ENCODE results near the gene COASY.

The COASY gene

GRCh38 chr17:42577140-42577531 lies 15.2 kb downstream of the COASY start:
- no peaks in the 10 kb centered on the region for H3K9me2 ChIP-seq (replicated peaks; ENCODE audit: low read depth, low read length)
- H3K9me3 ChIP-seq (ENCODE audit: insufficient read depth, low read depth, low read length) = no peaks in the 10 kb centered on the region
- H3K9ac ChIP-seq (ENCODE audit: low read depth, low read length, poor library complexity, severe bottlenecking) = peak overlapping the region; percentile 94
- H3K4me2 ChIP-seq (ENCODE audit: low read depth, low read length, poor library complexity, severe bottlenecking) = peak overlapping the region; percentile 95
- peaks cover 11% of the 10 kb centered on the region for H3K4me1 ChIP-seq (ENCODE audit: insufficient read depth, low read length, poor library complexity, severe bottlenecking)
- H3F3A ChIP-seq (ENCODE audit: low read depth) = no peaks in the 10 kb centered on the region; the same call in 1 of the 2 replicates
- H2AFZ ChIP-seq (ENCODE audit: low read length) = peak overlapping the region; percentile 95
- H3K79me2 ChIP-seq (ENCODE audit: insufficient read depth, low read length) = peaks cover 23% of the 10 kb centered on the region
- TF ChIP-seq, protein P1, sequence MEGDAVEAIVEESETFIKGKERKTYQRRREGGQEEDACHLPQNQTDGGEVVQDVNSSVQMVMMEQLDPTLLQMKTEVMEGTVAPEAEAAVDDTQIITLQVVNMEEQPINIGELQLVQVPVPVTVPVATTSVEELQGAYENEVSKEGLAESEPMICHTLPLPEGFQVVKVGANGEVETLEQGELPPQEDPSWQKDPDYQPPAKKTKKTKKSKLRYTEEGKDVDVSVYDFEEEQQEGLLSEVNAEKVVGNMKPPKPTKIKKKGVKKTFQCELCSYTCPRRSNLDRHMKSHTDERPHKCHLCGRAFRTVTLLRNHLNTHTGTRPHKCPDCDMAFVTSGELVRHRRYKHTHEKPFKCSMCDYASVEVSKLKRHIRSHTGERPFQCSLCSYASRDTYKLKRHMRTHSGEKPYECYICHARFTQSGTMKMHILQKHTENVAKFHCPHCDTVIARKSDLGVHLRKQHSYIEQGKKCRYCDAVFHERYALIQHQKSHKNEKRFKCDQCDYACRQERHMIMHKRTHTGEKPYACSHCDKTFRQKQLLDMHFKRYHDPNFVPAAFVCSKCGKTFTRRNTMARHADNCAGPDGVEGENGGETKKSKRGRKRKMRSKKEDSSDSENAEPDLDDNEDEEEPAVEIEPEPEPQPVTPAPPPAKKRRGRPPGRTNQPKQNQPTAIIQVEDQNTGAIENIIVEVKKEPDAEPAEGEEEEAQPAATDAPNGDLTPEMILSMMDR (conservative IDR thresholded peaks at IDR 0.05; ENCODE audit: low read length) = no peak
- TF ChIP-seq EZH2phosphoT487 (IDR thresholded peaks at IDR 0.05; ENCODE audit: borderline replicate concordance) = no peak
- H3K4me3 ChIP-seq (ENCODE audit: low read length, poor library complexity, severe bottlenecking) = peak overlapping the region; percentile 99
- H4K20me1 ChIP-seq (ENCODE audit: insufficient read depth, low read length, poor library complexity, severe bottlenecking) = no peaks in the 10 kb centered on the region
- H3K27me3 ChIP-seq (ENCODE audit: insufficient read depth, low read length, poor library complexity, severe bottlenecking) = no peaks in the 10 kb centered on the region
- H3K36me3 ChIP-seq (ENCODE audit: insufficient read depth, low read length) = peaks cover 43% of the 10 kb centered on the region; the same call in 1 of the 2 replicates

DNA sequence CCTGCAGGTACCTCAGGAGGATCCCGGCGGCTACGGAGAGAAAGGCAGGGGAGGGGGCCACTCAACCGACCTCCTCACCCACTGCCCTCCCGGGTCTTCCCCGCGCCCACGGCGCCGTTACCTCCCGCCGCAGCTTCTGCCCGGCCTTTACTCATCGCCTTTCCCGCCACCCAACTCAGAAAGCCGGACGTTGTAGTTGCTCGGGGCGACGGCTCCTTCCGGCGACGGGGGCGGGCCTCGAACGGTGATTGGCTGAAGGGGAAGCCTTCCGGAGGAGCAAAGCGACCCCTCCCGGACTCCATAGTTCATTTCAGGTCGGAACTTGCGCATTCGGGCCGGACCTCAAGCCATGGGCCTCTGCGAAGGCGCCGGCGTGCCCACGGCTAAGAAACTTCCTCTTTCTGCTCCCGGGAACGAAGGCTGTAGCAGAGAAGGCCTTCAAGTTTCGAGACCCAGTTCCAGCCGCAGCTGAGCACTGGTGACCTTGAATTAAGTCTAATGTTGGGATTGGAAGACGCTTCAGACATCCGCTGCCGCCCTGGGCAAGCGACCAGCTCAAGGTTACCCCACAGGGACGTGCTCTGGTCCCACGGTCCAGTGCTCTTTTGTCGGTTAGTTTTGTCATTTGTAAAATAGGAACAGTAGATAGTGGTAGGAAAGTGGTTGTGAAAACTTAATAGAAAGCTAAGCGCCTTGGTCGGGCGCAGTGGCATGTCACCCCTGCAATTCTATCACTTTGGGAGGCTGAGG lies 15.8 kb downstream of the COASY start, which contains the start of gene PSMC3IP:
TSS of gene PSMC3IP (minus strand) at position 198 of the 750 bp plus-strand sequence. CDS start at position 155, 43 bp downstream.
- H3K9me2 ChIP-seq (replicated peaks; ENCODE audit: low read depth, low read length) = no peaks in the 10 kb centered on the region
- TF ChIP-seq, protein P1 (conservative IDR thresholded peaks at IDR 0.05; ENCODE audit: low read length) = peak; percentile 46
- no peak for TF ChIP-seq EZH2phosphoT487 (IDR thresholded peaks at IDR 0.05; ENCODE audit: borderline replicate concordance)
- H3K9ac ChIP-seq (ENCODE audit: low read depth, low read length, poor library complexity, severe bottlenecking) = peak within 1 kb of the TSS; percentile 94
- no peaks in the 10 kb centered on the region for H3K9me3 ChIP-seq (ENCODE audit: insufficient read depth, low read depth, low read length)
- peak within 1 kb of the TSS; percentile 95 for H3K4me2 ChIP-seq (ENCODE audit: low read depth, low read length, poor library complexity, severe bottlenecking)
- H2AFZ ChIP-seq (ENCODE audit: low read length) = peak within 1 kb of the TSS; percentile 95
- H3K4me3 ChIP-seq (ENCODE audit: low read length, poor library complexity, severe bottlenecking) = peak within 1 kb of the TSS; percentile 99
- peaks cover 21% of the 10 kb centered on the region for H3K79me2 ChIP-seq (ENCODE audit: insufficient read depth, low read length)
- peaks cover 44% of the 10 kb centered on the region; the same call in 1 of the 2 replicates for H3K36me3 ChIP-seq (ENCODE audit: insufficient read depth, low read length)
- no peaks in the 10 kb centered on the region for H3K27me3 ChIP-seq (ENCODE audit: insufficient read depth, low read length, poor library complexity, severe bottlenecking)
- H3K4me1 ChIP-seq (ENCODE audit: insufficient read depth, low read length, poor library complexity, severe bottlenecking) = peaks cover 11% of the 10 kb centered on the region
- no peaks in the 10 kb centered on the region; the same call in 1 of the 2 replicates for H3F3A ChIP-seq (ENCODE audit: low read depth)
- no peaks in the 10 kb centered on the region for H4K20me1 ChIP-seq (ENCODE audit: insufficient read depth, low read length, poor library complexity, severe bottlenecking)

DNA sequence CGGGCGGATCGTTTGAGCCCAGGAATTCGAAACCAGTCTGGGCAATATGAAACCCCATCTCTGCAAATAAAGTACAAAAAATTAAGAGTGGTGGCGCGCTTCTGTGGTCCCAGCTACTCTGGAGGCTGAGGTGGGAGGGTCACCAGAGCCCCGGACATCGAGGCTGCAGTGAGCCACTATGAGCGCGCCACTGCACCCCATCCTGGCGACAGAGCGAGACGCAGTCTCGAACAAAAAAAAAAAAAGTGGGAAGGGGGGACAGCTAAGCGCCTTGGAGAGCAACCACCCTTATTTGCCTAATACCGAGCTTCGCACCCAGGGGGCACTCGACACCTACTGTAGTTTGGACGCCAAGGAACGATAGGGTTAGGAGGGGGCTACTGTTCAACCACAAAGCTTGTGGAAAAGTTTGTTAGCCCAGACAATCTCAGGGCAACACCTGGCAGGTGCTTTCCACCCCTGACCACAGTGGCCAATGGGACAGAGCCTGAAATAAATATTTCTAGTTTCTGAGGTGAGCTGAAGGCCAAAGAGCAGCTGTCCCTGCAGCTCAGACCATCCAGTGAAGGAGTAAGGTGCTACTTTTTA lies 16.4 kb downstream of the COASY start:
- Histone ChIP-seq H3F3A (ENCODE audit: low read depth) (no peaks in the 10 kb centered on the region; the same call in 1 of the 2 replicates), H3K4me1 (ENCODE audit: insufficient read depth, low read length, poor library complexity, severe bottlenecking) (peaks cover 11% of the 10 kb centered on the region), H4K20me1 (ENCODE audit: insufficient read depth, low read length, poor library complexity, severe bottlenecking) (no peaks in the 10 kb centered on the region), H3K4me3 (ENCODE audit: low read length, poor library complexity, severe bottlenecking) (peak overlapping the region; percentile 99), H3K36me3 (ENCODE audit: insufficient read depth, low read length) (peaks cover 44% of the 10 kb centered on the region; the same call in 1 of the 2 replicates), H3K27me3 (ENCODE audit: insufficient read depth, low read length, poor library complexity, severe bottlenecking) (no peaks in the 10 kb centered on the region), H2AFZ (ENCODE audit: low read length) (peak overlapping the region; percentile 95), H3K4me2 (ENCODE audit: low read depth, low read length, poor library complexity, severe bottlenecking) (peak overlapping the region; percentile 95), H3K9ac (ENCODE audit: low read depth, low read length, poor library complexity, severe bottlenecking) (peak overlapping the region; percentile 94), H3K9me3 (ENCODE audit: insufficient read depth, low read depth, low read length) (no peaks in the 10 kb centered on the region), H3K9me2 (replicated peaks; ENCODE audit: low read depth, low read length) (no peaks in the 10 kb centered on the region), H3K79me2 (ENCODE audit: insufficient read depth, low read length) (peaks cover 21% of the 10 kb centered on the region)
- TF ChIP-seq, protein P1 (conservative IDR thresholded peaks at IDR 0.05; ENCODE audit: low read length) = peak; percentile 80
- no peak for TF ChIP-seq EZH2phosphoT487 (IDR thresholded peaks at IDR 0.05; ENCODE audit: borderline replicate concordance)
